HEK293 (cell line): ENCODE results near the gene NLK.

Experiments used
- AEBP2 ChIP-seq: fragments of 450-650 bp; formaldehyde crosslinking; IDR thresholded peaks from 2 replicates; pipeline ENCODE4 v1.5.1; 2016; ENCODE audit warnings: missing biosample characterization, missing genetic modification characterization, borderline replicate concordance
- YY1 ChIP-seq: fragments of 450-650 bp; formaldehyde crosslinking; IDR thresholded peaks from 2 replicates; pipeline ENCODE4 v1.5.1; 2018; ENCODE audit warnings: missing biosample characterization, missing genetic modification characterization
- ZBTB17 ChIP-seq: fragments of 450-650 bp; formaldehyde crosslinking; IDR thresholded peaks from 2 replicates; pipeline ENCODE4 v1.5.1; 2016; ENCODE audit warnings: missing biosample characterization, missing genetic modification characterization
- ZNF138 ChIP-seq: fragments of 450-650 bp; formaldehyde crosslinking; IDR thresholded peaks from 2 replicates; pipeline ENCODE4 v1.5.1; 2016; ENCODE audit warnings: missing biosample characterization, missing genetic modification characterization, borderline replicate concordance
- ZNF311 ChIP-seq: fragments of 450-650 bp; formaldehyde crosslinking; IDR thresholded peaks from 2 replicates; pipeline ENCODE4 v1.5.1; 2017; ENCODE audit warnings: missing biosample characterization, missing genetic modification characterization, borderline replicate concordance
- ZNF549 ChIP-seq: fragments of 450-650 bp; IDR thresholded peaks from 2 replicates; pipeline ENCODE4 v1.5.1; 2018; ENCODE audit warnings: missing biosample characterization, missing genetic modification characterization, mild to moderate bottlenecking, inconsistent platforms, moderate library complexity
- ZNF785 ChIP-seq: fragments of 450-650 bp; formaldehyde crosslinking; IDR thresholded peaks from 2 replicates; pipeline ENCODE4 v1.5.1; 2016; ENCODE audit warnings: missing biosample characterization, missing genetic modification characterization
- TF ChIP-seq, protein P1 (sequence below): fragments of 450-650 bp; formaldehyde crosslinking; IDR thresholded peaks from 2 replicates; pipeline ENCODE4 v1.5.1; 2016; ENCODE audit warnings: missing biosample characterization, missing genetic modification characterization
- TF ChIP-seq, protein P2 (sequence below): fragments of 450-650 bp; formaldehyde crosslinking; conservative IDR thresholded peaks from 2 replicates; pipeline ENCODE4 v1.5.1; 2016; ENCODE audit warnings: low read depth, missing biosample characterization, missing genetic modification characterization
- TF ChIP-seq, protein P3 (sequence below): fragments of 450-650 bp; formaldehyde crosslinking; IDR thresholded peaks from 2 replicates; pipeline ENCODE4 v1.5.1; 2016; ENCODE audit warnings: missing biosample characterization, missing genetic modification characterization, low read depth

DNA sequence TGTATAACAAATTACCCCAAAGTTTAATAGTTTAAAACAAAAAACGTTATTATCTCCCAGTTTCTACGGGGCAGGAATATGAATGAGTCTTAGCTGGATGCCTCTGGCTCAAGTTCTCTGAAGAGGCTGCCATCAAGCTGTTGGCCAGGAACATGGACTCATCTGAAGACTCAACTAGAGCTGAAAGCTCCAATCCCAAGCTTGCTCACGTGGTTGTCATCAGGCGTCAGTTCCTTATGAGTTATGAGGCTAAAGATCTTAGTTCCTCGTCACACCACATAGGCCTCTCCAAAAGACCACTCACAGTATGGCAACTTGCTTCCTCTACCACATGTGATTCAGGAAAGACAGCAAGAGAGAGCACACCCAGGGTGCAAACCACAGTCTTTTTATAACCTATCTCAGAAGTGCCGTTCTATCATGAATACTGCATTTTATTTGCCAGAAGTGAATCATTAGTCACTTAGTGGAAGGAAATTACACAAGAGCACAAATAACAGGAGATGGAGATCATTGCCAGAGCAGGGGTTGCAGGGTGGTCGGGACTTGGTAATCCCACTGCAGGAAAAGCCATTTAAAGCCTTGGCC is 48.7 kb upstream of the NLK start:
- TF ChIP-seq, protein P1, sequence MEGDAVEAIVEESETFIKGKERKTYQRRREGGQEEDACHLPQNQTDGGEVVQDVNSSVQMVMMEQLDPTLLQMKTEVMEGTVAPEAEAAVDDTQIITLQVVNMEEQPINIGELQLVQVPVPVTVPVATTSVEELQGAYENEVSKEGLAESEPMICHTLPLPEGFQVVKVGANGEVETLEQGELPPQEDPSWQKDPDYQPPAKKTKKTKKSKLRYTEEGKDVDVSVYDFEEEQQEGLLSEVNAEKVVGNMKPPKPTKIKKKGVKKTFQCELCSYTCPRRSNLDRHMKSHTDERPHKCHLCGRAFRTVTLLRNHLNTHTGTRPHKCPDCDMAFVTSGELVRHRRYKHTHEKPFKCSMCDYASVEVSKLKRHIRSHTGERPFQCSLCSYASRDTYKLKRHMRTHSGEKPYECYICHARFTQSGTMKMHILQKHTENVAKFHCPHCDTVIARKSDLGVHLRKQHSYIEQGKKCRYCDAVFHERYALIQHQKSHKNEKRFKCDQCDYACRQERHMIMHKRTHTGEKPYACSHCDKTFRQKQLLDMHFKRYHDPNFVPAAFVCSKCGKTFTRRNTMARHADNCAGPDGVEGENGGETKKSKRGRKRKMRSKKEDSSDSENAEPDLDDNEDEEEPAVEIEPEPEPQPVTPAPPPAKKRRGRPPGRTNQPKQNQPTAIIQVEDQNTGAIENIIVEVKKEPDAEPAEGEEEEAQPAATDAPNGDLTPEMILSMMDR (tag by site-specific recombination): no peak
- no peak for TF ChIP-seq AEBP2 (tag by site-specific recombination)
- TF ChIP-seq, protein P2, sequence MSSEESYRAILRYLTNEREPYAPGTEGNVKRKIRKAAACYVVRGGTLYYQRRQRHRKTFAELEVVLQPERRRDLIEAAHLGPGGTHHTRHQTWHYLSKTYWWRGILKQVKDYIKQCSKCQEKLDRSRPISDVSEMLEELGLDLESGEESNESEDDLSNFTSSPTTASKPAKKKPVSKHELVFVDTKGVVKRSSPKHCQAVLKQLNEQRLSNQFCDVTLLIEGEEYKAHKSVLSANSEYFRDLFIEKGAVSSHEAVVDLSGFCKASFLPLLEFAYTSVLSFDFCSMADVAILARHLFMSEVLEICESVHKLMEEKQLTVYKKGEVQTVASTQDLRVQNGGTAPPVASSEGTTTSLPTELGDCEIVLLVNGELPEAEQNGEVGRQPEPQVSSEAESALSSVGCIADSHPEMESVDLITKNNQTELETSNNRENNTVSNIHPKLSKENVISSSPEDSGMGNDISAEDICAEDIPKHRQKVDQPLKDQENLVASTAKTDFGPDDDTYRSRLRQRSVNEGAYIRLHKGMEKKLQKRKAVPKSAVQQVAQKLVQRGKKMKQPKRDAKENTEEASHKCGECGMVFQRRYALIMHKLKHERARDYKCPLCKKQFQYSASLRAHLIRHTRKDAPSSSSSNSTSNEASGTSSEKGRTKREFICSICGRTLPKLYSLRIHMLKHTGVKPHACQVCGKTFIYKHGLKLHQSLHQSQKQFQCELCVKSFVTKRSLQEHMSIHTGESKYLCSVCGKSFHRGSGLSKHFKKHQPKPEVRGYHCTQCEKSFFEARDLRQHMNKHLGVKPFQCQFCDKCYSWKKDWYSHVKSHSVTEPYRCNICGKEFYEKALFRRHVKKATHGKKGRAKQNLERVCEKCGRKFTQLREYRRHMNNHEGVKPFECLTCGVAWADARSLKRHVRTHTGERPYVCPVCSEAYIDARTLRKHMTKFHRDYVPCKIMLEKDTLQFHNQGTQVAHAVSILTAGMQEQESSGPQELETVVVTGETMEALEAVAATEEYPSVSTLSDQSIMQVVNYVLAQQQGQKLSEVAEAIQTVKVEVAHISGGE (tag by site-specific recombination): no peak
- TF ChIP-seq ZNF311: no peak
- TF ChIP-seq ZNF549 (tag by site-specific recombination): no peak
- no peak for TF ChIP-seq YY1
- TF ChIP-seq ZNF138 (tag by site-specific recombination): no peak
- no peak for TF ChIP-seq ZBTB17 (tag by site-specific recombination)
- no peak for TF ChIP-seq ZNF785 (tag by site-specific recombination)
- TF ChIP-seq, protein P3, sequence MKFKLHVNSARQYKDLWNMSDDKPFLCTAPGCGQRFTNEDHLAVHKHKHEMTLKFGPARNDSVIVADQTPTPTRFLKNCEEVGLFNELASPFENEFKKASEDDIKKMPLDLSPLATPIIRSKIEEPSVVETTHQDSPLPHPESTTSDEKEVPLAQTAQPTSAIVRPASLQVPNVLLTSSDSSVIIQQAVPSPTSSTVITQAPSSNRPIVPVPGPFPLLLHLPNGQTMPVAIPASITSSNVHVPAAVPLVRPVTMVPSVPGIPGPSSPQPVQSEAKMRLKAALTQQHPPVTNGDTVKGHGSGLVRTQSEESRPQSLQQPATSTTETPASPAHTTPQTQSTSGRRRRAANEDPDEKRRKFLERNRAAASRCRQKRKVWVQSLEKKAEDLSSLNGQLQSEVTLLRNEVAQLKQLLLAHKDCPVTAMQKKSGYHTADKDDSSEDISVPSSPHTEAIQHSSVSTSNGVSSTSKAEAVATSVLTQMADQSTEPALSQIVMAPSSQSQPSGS: no peak
